Thyroid gland (tissue), 4 donors: ENCODE results near the gene TEK. TPM values are rescaled to one million over a fixed set of nuclear protein-coding genes. Genes with fewer than 3 reads are reported as not detected.
A peak's percentile ranks its signal among the peaks of the same experiment; 100 is the strongest.

Source experiments
- DNase-seq, 2 donors: peaks; one replicate each; pipeline ENCODE4 v3.0.0-alpha.2; 2019
- H3K27ac ChIP-seq, 3 donors: fragments of 200-600 bp; sonication (generic); 1 replicate in 2 of 3; 2 replicates in 1 of 3; pipeline ENCODE4 v1.5.1; 2016 to 2019; ENCODE audit warnings: mild to moderate bottlenecking in 1 of 3, moderate library complexity in 1 of 3
- H3K27me3 ChIP-seq: fragments of 200-600 bp; sonication (generic); one replicate; pipeline ENCODE4 v1.5.1; 2019
- H3K36me3 ChIP-seq, 2 donors: fragments of 200-600 bp; sonication (generic); one replicate each; pipeline ENCODE4 v1.5.1; 2016 to 2019
- H3K4me1 ChIP-seq, 2 donors: fragments of 200-600 bp; sonication (generic); one replicate each; pipeline ENCODE4 v1.5.1; 2017 to 2019
- H3K4me3 ChIP-seq, 3 donors: fragments of 200-600 bp; sonication (generic); replicated peaks in 1 of 3; 1 replicate in 2 of 3; 2 replicates in 1 of 3; pipeline ENCODE4 v1.5.1; 2016; ENCODE audit warnings: mild to moderate bottlenecking in 1 of 3
- H3K9me3 ChIP-seq: fragments of 200-600 bp; sonication (generic); one replicate; pipeline ENCODE4 v1.5.1; 2017
- CTCF ChIP-seq, 6 experiments: fragments of 200-600 bp in 3 of 6; fragments of 450-650 bp in 3 of 6; sonication (generic) in 3 of 6; IDR thresholded peaks; one replicate each; pipeline ENCODE4 v1.5.1; 2016 to 2019; ENCODE audit warnings: antibody characterized with exemption in 6 of 6, mild to moderate bottlenecking in 2 of 6, inconsistent platforms in 1 of 6, moderate library complexity in 1 of 6
- POLR2A ChIP-seq, 2 donors: fragments of 450-650 bp; IDR thresholded peaks; one replicate each; pipeline ENCODE4 v1.6.1; 2017; ENCODE audit warnings: antibody characterized with exemption in 2 of 2, mild to moderate bottlenecking in 2 of 2, moderate library complexity in 1 of 2
- WGBS, 2 donors: methylation state at CpG; one replicate each; pipeline ENCODE4 v1.1.5; 2017; 5-methylcytosine and 5-hydroxymethylcytosine counted together
- intact Hi-C: fragments of 100-400 bp; cut with DNase I; formaldehyde crosslinking; loops from one replicate; pipeline ENCODE4 v1.15.1; 2023
- total RNA-seq, 4 donors: library from RNA; depleted of rRNA; stranded (reverse); fragments of >200 nt; gene quantifications; one replicate each; pipeline ENCODE4 v1.2.3, GENCODE V29; 2016

The TEK gene
- total RNA-seq, 4 donors from 2014 or later, result 11.9 to 32.6 (median 15.9) TPM

GRCh38 chr9:27078685-27079084 lies 30.3 kb upstream of the TEK start:
- H3K27ac ChIP-seq, result no peak overlapping the region
- 79 to 82% methylated on average over 1 of the region's 1 CpG for WGBS, 2 donors
- intact Hi-C loops, result no loop called here
- H3K36me3 ChIP-seq, result no peaks in the 10 kb centered on the region
- DNase-seq, result no peak
- no peak overlapping the region for H3K4me3 ChIP-seq
- TF ChIP-seq POLR2A (IDR thresholded peaks at IDR 0.05), result no peak
- TF ChIP-seq CTCF (IDR thresholded peaks at IDR 0.05), result no peak
- no peaks in the 10 kb centered on the region for H3K27me3 ChIP-seq
- no peaks in the 10 kb centered on the region for H3K4me1 ChIP-seq
- no peaks in the 10 kb centered on the region for H3K9me3 ChIP-seq

- no peaks in the 10 kb centered on the region for H3K9me3 ChIP-seq
- 87 to 89% methylated on average over 5 of the region's 5 CpGs for WGBS, 2 donors
- H3K36me3 ChIP-seq, result no peaks in the 10 kb centered on the region
- no peak overlapping the region for H3K27ac ChIP-seq
- TF ChIP-seq CTCF (IDR thresholded peaks at IDR 0.05) (no peak), POLR2A (IDR thresholded peaks at IDR 0.05) (no peak)
- no peak overlapping the region for H3K4me3 ChIP-seq
- peaks cover 5 to 11% of the 10 kb centered on the region in 2 donors for H3K4me1 ChIP-seq
- no peak for DNase-seq
- no peaks in the 10 kb centered on the region for H3K27me3 ChIP-seq
- intact Hi-C loops, result no loop called here
Observed at GRCh38 chr9:27085456-27085855, 23.6 kb upstream of the TEK start.

DNA sequence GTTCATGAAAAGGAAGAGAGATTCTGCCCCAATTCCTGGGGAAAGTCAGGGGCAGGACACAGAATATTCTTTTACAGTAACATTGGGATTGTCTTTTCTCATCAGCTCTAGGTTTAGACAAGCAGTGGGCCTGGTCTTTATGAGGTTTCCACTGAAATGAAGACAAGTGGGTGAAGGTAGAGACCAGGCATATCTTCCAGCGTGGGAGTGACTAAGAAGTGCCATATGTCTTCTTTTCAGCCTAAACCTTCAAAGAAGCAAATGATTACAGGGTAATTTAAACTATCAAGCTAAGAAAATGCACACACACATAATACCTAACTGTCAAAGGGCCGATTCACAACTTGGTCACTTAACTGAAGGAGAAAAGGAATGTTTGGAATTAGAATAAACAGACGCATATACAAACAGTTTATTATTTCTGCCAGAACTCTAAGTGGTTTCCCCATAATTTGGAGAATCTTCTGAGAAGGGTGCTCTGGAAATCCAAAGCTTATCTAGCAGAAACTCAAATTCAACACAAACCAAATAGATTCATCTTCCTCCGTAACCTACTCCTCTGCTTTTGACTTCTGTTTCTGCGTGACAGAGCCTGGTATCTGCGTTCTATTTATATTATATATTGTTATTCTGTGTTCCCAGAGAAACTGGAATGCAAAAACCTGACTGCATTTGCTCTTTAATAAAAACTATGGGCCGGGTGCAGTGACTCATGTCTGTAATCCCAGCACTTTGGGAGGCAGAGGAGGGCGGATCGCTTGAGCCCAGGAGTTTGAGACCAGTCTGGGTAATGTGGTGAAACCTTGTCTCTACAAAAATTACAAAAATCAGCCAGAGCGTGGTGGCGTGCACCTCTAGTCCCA lies 22.0 kb upstream of the TEK start:
- WGBS, 2 donors, result 59 to 60% methylated on average over 11 of the region's 11 CpGs
- peak in 1 of 2 donors; percentile 7 for DNase-seq
- Histone ChIP-seq H3K36me3 (no peaks in the 10 kb centered on the region), H3K4me1 (peaks cover 5 to 11% of the 10 kb centered on the region in 2 donors), H3K27me3 (no peaks in the 10 kb centered on the region), H3K4me3 (no peak overlapping the region), H3K27ac (peak overlapping the region in 2 of 3 donors; percentile 0 to 66), H3K9me3 (no peaks in the 10 kb centered on the region)
- TF ChIP-seq POLR2A (IDR thresholded peaks at IDR 0.05) (no peak), CTCF (IDR thresholded peaks at IDR 0.05) (no peak)
- intact Hi-C loops, result no loop called here

- TF ChIP-seq CTCF (IDR thresholded peaks at IDR 0.05) (no peak), POLR2A (IDR thresholded peaks at IDR 0.05) (no peak)
- peaks cover 5 to 11% of the 10 kb centered on the region in 2 donors for H3K4me1 ChIP-seq
- 64 to 69% methylated on average over 4 of the region's 4 CpGs for WGBS, 2 donors
- H3K4me3 ChIP-seq, result no peak overlapping the region
- no peaks in the 10 kb centered on the region for H3K27me3 ChIP-seq
- intact Hi-C loops, result no loop called here
- no peaks in the 10 kb centered on the region for H3K36me3 ChIP-seq
- H3K27ac ChIP-seq, result no peak overlapping the region
- H3K9me3 ChIP-seq, result no peaks in the 10 kb centered on the region
- no peak for DNase-seq
Observed at GRCh38 chr9:27088981-27089380, 20.0 kb upstream of the TEK start.

DNA sequence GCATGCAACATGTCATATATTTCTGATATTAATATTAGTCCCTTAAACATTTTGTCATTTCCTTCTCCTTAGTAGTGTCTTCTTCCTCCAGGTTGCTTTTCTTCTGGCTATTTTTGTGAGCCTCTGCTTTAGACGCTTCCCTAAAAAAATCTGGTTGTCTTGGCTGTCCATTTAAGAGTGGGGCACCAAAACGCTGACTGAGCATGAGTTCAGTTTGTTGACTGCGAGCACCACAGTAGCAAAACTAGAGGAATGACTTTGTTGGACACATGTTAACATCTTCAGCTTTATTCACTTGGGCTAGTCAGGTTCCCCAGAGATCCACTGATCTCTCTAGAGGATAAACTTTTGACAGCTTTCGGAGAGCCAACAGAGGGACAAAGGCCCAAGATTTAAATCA lies 19.3 kb upstream of the TEK start:
- H3K27me3 ChIP-seq, result no peaks in the 10 kb centered on the region
- no peaks in the 10 kb centered on the region for H3K36me3 ChIP-seq
- TF ChIP-seq POLR2A (IDR thresholded peaks at IDR 0.05) (no peak), CTCF (IDR thresholded peaks at IDR 0.05) (no peak)
- H3K9me3 ChIP-seq, result no peaks in the 10 kb centered on the region
- DNase-seq, result no peak
- peaks cover 5 to 11% of the 10 kb centered on the region in 2 donors for H3K4me1 ChIP-seq
- intact Hi-C loops, result no loop called here
- no peak overlapping the region for H3K27ac ChIP-seq
- H3K4me3 ChIP-seq, result no peak overlapping the region
- WGBS, 2 donors, result 84 to 88% methylated on average over 4 of the region's 4 CpGs
